ENCODE data around the gene TMPRSS15. TPM values are rescaled to one million over a fixed set of nuclear protein-coding genes. Genes with fewer than 3 reads are reported as not detected.

The TMPRSS15 gene
- total RNA-seq, result not detected

DNA sequence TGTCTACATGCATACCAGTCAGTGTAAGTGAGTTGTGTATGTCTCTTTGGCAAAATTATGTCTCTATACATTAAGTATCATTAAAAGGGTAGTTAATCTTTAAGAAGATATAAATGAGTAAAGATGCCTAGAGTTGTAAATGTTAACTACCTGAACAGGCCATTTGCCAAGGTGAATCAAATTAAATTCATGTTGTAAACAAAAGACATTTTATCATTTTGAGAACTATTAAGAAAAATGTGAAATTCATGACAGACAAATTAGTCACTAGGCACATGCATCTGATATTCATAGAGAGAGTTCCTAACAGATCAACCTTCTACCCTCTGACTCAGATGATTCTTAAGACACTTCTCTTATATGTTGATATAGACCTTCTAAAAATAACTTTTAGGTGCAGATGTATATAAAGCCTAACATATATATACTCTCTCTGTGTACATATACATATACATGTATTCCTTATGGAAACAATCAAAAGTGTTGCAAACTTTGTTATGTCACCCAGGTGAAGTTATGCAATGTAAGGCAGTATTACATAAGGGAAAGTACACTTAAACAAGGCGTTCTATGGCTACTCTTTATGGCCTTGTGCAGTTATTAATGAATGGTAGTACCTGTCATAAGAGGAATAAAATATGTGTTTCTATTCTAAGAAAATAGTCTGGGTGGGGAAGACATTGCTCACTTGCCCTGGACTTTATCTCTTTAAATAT is at the start of gene TMPRSS15:
Gene TMPRSS15 (minus strand): TSS at position 51 of the 716 bp plus-strand sequence. CDS start 163 bp downstream, outside the sequence.
- Mint-ChIP-seq H3K27ac (no peak within 1 kb of the TSS), H3K4me3 (no peak within 1 kb of the TSS), H3K9me3 (no peaks in the 10 kb centered on the region), H3K27me3 (no peaks in the 10 kb centered on the region), H3K4me1 (no peaks in the 10 kb centered on the region), H3K36me3 (no peaks in the 10 kb centered on the region)
- POLR2A ChIA-PET, result no interaction called here
- ATAC-seq (ENCODE audit: low read depth), result no peak
- no peak for DNase-seq

- Mint-ChIP-seq H3K27ac (no peak overlapping the region), H3K4me1 (no peaks in the 10 kb centered on the region), H3K27me3 (no peaks in the 10 kb centered on the region), H3K9me3 (peaks cover 1% of the 10 kb centered on the region), H3K4me3 (no peak overlapping the region), H3K36me3 (no peaks in the 10 kb centered on the region)
- DNase-seq (no peak), ATAC-seq (ENCODE audit: low read depth) (no peak)
- POLR2A ChIA-PET, result no interaction called here
These were observed 48.1 kb upstream of the TMPRSS15 start for GRCh38 chr21:18451670-18452069.

GRCh38 chr21:18449605-18450550 is 46.3 kb upstream of the TMPRSS15 start:
- H3K27me3 Mint-ChIP-seq, result no peaks in the 10 kb centered on the region
- H3K27ac Mint-ChIP-seq, result no peak overlapping the region
- POLR2A ChIA-PET, result no interaction called here
- H3K36me3 Mint-ChIP-seq, result no peaks in the 10 kb centered on the region
- peaks cover 5% of the 10 kb centered on the region for H3K9me3 Mint-ChIP-seq
- DNase-seq (no peak), ATAC-seq (ENCODE audit: low read depth) (no peak)
- no peaks in the 10 kb centered on the region for H3K4me1 Mint-ChIP-seq
- no peak overlapping the region for H3K4me3 Mint-ChIP-seq

GRCh38 chr21:18443701-18444100 is 40.1 kb upstream of the TMPRSS15 start:
- no peak overlapping the region for H3K27ac Mint-ChIP-seq
- H3K4me1 Mint-ChIP-seq, result no peaks in the 10 kb centered on the region
- peaks cover 5% of the 10 kb centered on the region for H3K9me3 Mint-ChIP-seq
- DNase-seq, result no peak
- H3K36me3 Mint-ChIP-seq, result no peaks in the 10 kb centered on the region
- no peak overlapping the region for H3K4me3 Mint-ChIP-seq
- ATAC-seq (ENCODE audit: low read depth), result no peak
- H3K27me3 Mint-ChIP-seq, result no peaks in the 10 kb centered on the region
- POLR2A ChIA-PET, result no interaction called here

DNA sequence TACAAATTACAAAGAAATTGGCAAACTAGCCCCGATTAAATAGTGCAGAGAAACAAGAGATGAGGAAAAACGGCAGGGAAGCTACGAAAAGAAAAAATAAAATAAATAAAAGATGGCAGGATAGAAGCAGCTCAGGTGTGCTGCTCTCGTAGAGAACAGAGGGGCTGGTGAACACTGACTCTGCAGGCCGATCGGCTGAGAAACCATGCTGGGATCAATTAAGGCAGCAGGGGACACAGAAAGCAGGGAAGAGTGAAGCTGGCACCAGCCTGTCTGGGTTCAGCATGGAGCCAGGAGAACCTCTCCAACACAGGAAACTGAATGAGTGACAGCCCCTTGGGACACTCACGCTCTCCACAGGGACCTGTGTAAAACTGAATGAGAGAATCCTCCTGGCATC is 39.5 kb upstream of the TMPRSS15 start:
- DNase-seq, result no peak
- H3K9me3 Mint-ChIP-seq, result peaks cover 5% of the 10 kb centered on the region
- H3K27me3 Mint-ChIP-seq, result no peaks in the 10 kb centered on the region
- no peak overlapping the region for H3K27ac Mint-ChIP-seq
- no peak for ATAC-seq (ENCODE audit: low read depth)
- POLR2A ChIA-PET, result no interaction called here
- no peak overlapping the region for H3K4me3 Mint-ChIP-seq
- no peaks in the 10 kb centered on the region for H3K36me3 Mint-ChIP-seq
- H3K4me1 Mint-ChIP-seq, result no peaks in the 10 kb centered on the region

GRCh38 chr21:18430341-18430740 is 26.8 kb upstream of the TMPRSS15 start:
- no peaks in the 10 kb centered on the region for H3K27me3 Mint-ChIP-seq
- POLR2A ChIA-PET, result no interaction called here
- no peak overlapping the region for H3K4me3 Mint-ChIP-seq
- no peak overlapping the region for H3K27ac Mint-ChIP-seq
- no peaks in the 10 kb centered on the region for H3K36me3 Mint-ChIP-seq
- DNase-seq (no peak), ATAC-seq (ENCODE audit: low read depth) (no peak)
- no peaks in the 10 kb centered on the region for H3K4me1 Mint-ChIP-seq
- no peaks in the 10 kb centered on the region for H3K9me3 Mint-ChIP-seq

- POLR2A ChIA-PET, result no interaction called here
- Mint-ChIP-seq H3K4me1 (no peaks in the 10 kb centered on the region), H3K9me3 (peaks cover 1% of the 10 kb centered on the region), H3K27ac (no peak overlapping the region), H3K27me3 (no peaks in the 10 kb centered on the region), H3K4me3 (no peak overlapping the region), H3K36me3 (no peaks in the 10 kb centered on the region)
- DNase-seq, result no peak
- no peak for ATAC-seq (ENCODE audit: low read depth)
These were observed 20.7 kb upstream of the TMPRSS15 start for GRCh38 chr21:18424276-18424675.

GRCh38 chr21:18417141-18417790 is 13.7 kb upstream of the TMPRSS15 start:
- Mint-ChIP-seq H3K4me1 (no peaks in the 10 kb centered on the region), H3K4me3 (no peak overlapping the region), H3K27me3 (no peaks in the 10 kb centered on the region), H3K9me3 (peaks cover 1% of the 10 kb centered on the region), H3K27ac (no peak overlapping the region), H3K36me3 (no peaks in the 10 kb centered on the region)
- ATAC-seq (ENCODE audit: low read depth) (no peak), DNase-seq (no peak)
- POLR2A ChIA-PET, result no interaction called here

DNA sequence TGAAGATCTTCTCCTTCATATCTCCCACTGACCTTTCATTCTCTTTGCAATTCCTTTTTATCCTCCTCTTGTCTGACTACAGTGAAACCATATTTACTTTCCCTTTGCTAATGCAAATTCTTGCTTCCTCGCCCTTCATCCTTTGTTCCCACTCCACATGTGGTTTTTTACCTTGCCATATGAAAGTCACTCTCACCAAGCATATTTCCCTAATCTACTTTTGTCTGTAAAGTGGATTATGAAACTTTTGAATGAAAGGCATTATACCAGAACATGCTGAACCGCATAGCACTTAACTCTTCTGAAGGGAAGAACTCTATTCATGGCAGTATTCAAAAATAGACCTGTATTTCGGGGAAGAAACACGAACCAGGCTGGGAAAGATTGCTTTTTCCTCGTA is 8.0 kb upstream of the TMPRSS15 start:
- POLR2A ChIA-PET, result no interaction called here
- H3K9me3 Mint-ChIP-seq, result no peaks in the 10 kb centered on the region
- no peak overlapping the region for H3K4me3 Mint-ChIP-seq
- no peak for ATAC-seq (ENCODE audit: low read depth)
- no peaks in the 10 kb centered on the region for H3K36me3 Mint-ChIP-seq
- no peak for DNase-seq
- H3K27ac Mint-ChIP-seq, result no peak overlapping the region
- no peaks in the 10 kb centered on the region for H3K27me3 Mint-ChIP-seq
- H3K4me1 Mint-ChIP-seq, result no peaks in the 10 kb centered on the region

- no peak for DNase-seq
- no peaks in the 10 kb centered on the region for H3K9me3 Mint-ChIP-seq
- POLR2A ChIA-PET, result no interaction called here
- no peaks in the 10 kb centered on the region for H3K27me3 Mint-ChIP-seq
- H3K36me3 Mint-ChIP-seq, result no peaks in the 10 kb centered on the region
- H3K27ac Mint-ChIP-seq, result no peak overlapping the region
- ATAC-seq (ENCODE audit: low read depth), result no peak
- H3K4me1 Mint-ChIP-seq, result no peaks in the 10 kb centered on the region
- no peak overlapping the region for H3K4me3 Mint-ChIP-seq
These were observed 6.0 kb upstream of the TMPRSS15 start for GRCh38 chr21:18409579-18409978.

DNA sequence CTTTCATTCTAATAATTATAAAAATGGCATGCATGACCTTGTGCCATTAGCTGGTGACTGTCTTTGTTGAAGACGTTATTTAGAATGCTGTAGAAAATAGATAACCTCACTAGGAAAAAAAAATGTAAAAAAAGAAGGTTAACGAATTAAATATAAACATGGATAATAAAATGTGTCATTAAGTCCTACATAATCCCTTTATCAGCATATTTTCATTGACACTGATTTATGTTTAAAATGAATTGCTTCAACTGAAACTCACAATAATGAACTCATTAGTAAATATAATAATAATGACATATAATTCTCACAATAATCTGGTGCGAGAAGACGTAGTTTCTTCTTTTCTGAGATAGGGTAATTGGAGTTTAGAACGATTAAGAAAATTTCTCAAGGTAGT is 4.7 kb downstream of the TMPRSS15 start:
- Mint-ChIP-seq H3K36me3 (no peaks in the 10 kb centered on the region), H3K4me3 (no peak overlapping the region), H3K4me1 (no peaks in the 10 kb centered on the region), H3K27me3 (no peaks in the 10 kb centered on the region), H3K27ac (no peak overlapping the region), H3K9me3 (no peaks in the 10 kb centered on the region)
- POLR2A ChIA-PET, result no interaction called here
- no peak for ATAC-seq (ENCODE audit: low read depth)
- no peak for DNase-seq

GRCh38 chr21:18387994-18388393 is 15.6 kb downstream of the TMPRSS15 start:
- H3K4me3 Mint-ChIP-seq, result no peak overlapping the region
- H3K27ac Mint-ChIP-seq, result no peak overlapping the region
- ATAC-seq (ENCODE audit: low read depth), result no peak
- no peaks in the 10 kb centered on the region for H3K36me3 Mint-ChIP-seq
- POLR2A ChIA-PET, result no interaction called here
- no peak for DNase-seq
- H3K9me3 Mint-ChIP-seq, result no peaks in the 10 kb centered on the region
- H3K27me3 Mint-ChIP-seq, result no peaks in the 10 kb centered on the region
- H3K4me1 Mint-ChIP-seq, result no peaks in the 10 kb centered on the region

DNA sequence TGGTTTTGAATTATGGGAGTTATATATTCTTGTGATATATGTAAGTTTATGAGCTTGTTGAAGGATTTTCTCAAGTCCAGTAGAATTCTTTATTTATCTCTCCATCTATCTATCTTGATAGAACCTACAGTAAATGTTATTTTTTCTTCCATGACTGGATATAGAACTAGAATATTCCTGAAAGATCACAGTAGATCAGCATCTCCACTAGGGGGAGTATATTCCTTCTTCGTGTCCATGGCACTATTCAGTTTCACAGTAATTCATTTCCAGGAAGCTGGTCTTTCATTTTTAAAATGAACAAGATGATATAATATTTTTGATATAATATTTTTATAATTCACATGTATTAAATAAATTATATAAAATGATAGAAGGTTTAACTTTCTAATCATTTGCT is 18.8 kb downstream of the TMPRSS15 start:
- no peak overlapping the region for H3K27ac Mint-ChIP-seq
- H3K9me3 Mint-ChIP-seq, result no peaks in the 10 kb centered on the region
- DNase-seq (no peak), ATAC-seq (ENCODE audit: low read depth) (no peak)
- H3K4me3 Mint-ChIP-seq, result no peak overlapping the region
- no peaks in the 10 kb centered on the region for H3K4me1 Mint-ChIP-seq
- H3K36me3 Mint-ChIP-seq, result no peaks in the 10 kb centered on the region
- no peaks in the 10 kb centered on the region for H3K27me3 Mint-ChIP-seq
- POLR2A ChIA-PET, result no interaction called here

All from activated naive CD8-positive, alpha-beta T cell treated with anti-CD3 and anti-CD28 coated beads, Interleukin-2, amount 10 ng/mL, durations not matched to agents 7 days and 5 days (primary cell).